Suppressor macrophage treated with lipopolysaccharide for 4 hours (primary cell): ENCODE results near the gene ZSCAN26.
"Not testable (repeated sequence)": the region's sequence is repeated elsewhere in the genome, so short reads cannot be mapped to it uniquely, and the experiment has no call there.

Experiments
- DNase-seq: peaks from one replicate; pipeline ENCODE4 v3.0.0-alpha.2; 2020

ZSCAN26 gene

DNA sequence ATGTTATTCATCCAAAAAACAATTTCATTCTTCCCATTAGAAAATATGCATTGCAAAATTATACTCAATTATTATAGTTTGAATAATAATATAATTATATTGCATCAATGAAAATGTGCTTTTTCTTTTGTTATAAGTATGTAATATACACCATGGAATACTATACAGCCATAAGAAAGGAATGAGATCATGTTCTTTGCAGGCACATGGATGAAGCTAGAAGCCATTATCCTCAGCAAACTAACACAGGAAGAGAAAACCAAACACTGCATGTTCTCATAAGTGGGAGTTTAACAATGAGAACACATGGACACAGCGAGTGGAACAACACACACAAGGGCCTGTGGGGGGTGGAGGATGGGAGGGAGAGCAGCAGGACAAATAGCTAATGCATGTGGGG lies 9.9 kb upstream of the ZSCAN26 start:
- DNase-seq: no peak

DNA sequence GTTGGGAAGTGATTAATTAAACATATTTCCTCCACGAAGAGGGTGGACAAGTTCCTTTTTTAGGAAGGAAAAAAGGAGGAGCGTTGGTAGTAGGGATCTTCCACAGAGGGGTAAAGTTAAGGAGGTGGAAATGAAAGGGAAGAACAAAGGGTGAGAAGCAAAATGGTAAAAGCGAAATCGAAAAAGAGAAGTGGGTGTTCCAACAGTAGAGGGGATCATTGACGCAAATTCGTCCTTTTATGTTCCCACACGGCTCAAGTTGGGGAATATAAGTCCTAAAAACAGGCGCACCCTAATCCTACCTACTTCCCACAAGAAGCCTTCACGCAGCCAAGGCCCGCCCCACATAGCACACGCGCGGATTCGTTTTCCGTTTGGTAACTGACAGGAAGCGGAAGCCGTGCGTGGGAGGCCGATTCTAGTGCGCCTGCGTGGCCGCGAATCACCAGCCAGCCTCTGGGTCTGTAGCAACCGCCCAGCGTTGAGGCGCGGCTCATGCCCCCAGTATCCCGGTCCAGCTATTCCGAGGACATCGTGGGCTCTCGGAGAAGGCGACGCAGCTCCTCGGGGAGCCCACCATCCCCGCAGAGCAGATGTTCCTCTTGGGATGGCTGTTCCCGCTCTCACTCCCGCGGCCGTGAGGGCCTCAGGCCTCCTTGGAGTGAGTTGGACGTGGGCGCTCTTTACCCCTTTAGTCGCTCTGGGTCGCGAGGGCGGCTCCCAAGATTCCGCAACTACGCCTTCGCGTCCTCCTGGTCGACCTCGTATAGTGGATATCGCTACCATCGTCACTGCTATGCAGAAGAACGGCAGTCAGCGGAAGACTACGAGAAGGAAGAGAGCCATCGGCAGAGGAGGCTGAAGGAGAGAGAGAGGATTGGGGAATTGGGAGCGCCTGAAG lies 7.8 kb upstream of the ZSCAN26 start, which contains the start of gene NKAPL:
Gene NKAPL (plus strand): TSS at position 421 of the 901 bp plus-strand sequence. CDS start 75 bp downstream, at position 496.
- DNase-seq: peak; percentile 85

- DNase-seq: no peak
Measured at GRCh38 chr6:28263922-28264321, 3.0 kb upstream of the ZSCAN26 start.

DNA sequence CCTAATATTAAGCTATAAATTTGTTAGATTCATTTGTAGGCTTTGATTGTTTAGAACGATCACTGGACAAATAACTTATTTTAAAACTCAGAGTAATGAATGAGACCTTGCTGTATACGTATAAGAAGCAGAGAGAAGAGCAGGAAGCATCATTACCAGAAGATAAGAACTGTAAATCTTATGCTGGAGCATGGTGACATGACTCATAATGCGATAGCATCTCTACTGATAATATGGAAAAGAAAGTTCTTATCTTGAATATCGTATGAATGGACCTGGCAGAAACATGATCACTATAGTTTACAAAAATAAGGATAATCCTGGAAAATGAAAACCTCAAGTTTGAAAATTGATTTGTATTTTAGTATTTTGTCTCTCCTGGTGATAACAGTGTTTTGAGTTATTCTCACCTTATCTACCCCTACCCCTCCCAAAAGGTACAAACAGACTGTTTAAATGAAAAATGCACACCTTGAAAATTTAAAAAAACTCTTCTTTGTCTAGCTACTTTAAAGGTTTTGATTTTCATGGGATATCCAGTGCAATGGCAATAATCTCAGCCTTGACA lies 2.0 kb upstream of the ZSCAN26 start:
- no peak for DNase-seq

DNA sequence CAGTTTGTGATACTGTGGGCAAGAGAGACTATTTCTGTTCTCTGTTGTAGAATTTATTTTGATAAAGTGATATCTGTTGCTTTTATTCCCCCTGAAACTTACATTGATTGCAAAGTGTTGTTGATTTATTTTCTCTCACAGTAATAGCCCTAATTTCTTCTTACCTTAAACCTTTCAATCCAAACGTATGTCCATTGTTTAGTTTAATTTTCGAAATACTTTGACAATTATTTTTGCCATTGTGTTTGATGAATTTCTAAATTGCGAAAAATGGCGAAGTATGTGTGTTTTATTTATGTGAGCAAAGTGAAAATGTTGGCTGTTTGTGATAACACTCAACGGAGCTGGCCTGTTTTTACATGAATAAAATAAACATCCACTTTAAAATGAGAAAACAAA lies 381 bp upstream of the ZSCAN26 start:
- no peak for DNase-seq

- DNase-seq: no peak
Measured at GRCh38 chr6:28267695-28268059, 734 bp downstream of the ZSCAN26 start.

DNA sequence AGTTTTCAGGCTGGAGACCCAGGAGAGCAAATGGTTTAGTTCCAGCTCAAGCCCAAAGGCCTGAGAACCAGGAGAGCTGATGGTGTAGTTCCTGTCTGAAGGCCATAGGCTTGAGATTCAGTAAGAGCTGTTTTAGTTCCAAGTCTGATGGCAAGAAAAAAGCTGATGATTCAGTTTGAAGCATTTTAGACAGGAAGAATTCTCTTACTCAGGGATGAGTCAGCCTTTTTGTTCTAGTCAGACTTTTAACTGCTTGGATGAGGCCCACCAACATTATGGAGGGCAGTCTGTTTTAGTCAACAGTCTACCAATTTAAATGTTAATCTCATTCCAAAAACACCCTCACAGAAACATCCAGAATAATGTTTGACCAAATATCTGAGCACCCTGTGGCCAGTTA lies 2.5 kb downstream of the ZSCAN26 start:
- DNase-seq: peak; percentile 58

DNA sequence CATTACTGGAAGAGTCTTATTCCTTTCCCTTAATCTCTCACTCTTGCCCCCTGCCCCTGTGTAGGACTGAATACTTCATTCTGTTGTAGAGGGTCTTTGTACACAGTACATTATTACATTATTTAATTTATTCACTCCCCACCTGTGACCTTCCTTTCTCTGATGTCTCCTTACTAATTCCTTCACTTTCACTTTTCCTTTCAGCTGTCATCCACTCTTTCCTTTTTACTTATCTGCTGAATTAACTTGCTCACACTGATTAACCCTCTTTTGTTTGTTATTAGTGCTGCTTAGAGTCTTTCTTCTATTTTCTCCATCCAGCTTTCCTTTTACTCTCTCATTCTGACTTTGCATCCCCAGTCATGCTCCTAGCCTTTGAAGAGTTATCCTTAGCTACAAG lies 7.9 kb downstream of the ZSCAN26 start:
- DNase-seq: no peak

DNA sequence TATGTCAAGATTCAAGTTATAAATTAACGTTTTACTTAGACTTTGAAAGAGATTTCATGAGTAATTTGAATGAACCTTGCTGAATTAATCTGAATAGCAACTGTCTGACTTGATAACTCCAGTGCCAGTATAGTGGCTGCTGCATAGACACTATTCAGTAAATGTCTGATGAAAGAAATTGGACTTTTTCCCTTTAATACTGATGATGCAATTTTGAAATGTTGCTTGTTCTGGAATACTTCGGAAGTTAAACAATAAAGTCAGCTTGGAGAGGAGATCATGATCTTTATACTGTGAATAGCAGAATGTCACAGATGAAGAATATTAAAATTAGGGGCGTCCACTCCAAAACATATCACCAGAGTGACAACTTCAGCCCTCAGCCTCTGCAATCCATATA lies 10.8 kb downstream of the ZSCAN26 start:
- DNase-seq: no peak

- no peak for DNase-seq
Measured at GRCh38 chr6:28280595-28281287, 13.8 kb downstream of the ZSCAN26 start.

DNA sequence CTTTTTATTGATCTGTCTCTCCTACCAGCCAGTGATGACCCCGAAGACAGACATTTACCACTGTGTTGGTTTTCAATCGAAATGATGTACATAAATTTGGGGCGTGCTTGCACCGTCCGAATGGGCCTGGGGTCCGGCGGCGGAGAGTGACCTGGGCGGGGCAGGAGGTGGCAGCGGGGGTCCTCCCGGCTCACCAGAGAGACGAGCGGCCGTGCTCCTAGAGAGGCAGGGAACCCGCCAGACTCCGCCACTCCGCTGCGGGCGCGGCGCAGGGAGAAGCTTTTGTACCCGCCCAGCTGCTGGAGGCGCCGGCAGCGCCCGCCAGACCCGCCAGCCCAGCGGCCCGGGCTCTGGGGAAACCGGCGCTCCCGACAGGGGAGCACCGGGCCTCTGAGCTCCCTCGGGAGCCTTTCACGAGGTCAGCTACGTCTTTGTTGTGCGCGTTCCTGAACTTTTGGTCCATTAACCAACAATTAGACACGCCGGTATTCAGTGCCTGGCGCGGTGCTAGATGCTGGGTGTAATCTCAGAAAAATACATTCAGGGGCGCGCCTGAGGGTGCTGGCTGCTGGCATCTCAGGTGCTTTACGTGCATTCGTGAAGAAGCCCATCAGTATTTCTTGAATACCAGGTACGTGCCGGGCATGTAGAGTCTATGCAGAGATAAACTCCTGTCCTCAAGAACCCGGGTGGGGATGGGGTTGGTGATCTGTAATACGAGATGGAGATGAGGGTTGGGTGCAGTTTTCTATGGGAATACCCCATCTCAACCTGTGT lies 14.5 kb downstream of the ZSCAN26 start, which contains the start of gene PGBD1:
Gene PGBD1 (plus strand): TSS at position 285 of the 777 bp plus-strand sequence. CDS start 2,242 bp downstream, outside the sequence.
- peak; percentile 55 for DNase-seq

- DNase-seq: no peak
Measured at GRCh38 chr6:28282926-28283325, 16.0 kb downstream of the ZSCAN26 start.

DNA sequence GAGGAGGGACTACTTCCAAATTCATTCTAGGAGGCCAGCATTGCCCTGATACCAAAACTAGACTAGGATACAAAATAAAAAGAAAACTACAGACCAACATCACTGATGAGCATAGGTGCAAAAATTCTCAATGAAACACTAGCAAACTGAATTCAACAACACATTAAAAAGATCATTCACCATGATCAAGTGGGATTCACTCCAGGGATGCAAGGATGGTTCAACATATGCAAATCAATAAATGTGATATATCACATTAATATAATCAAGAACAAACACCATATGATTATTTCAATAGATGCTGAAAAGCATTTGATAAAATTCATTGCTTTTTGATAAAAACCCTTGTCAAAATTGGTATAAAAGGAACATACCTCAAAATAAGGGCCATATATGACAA lies 24.6 kb downstream of the ZSCAN26 start:
- no peak for DNase-seq

GRCh38 chr6:28295326-28295725 lies 28.4 kb downstream of the ZSCAN26 start:
- no peak for DNase-seq

- no peak for DNase-seq
Measured at GRCh38 chr6:28296520-28297060, 29.6 kb downstream of the ZSCAN26 start.

GRCh38 chr6:28303570-28303969 lies 36.6 kb downstream of the ZSCAN26 start:
- no peak for DNase-seq

DNA sequence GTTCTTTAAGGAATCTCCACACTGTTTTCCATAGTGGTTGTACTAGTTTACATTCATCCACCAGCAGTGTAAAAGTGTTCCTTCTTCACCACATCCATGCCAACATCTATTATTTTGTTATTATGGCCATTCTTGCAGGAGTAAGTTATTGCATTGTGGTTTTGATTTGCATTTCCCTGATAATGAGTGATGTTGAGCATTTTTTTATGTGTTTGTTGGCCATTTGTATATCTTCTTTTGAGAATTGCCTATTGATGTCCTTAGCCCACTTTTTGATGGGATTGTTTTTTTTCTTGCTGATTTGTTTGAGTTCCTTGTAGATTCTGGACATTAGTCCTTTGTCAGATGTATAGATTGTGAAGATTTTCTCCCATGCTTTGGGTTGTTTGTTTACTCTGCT lies 39.4 kb downstream of the ZSCAN26 start:
- DNase-seq: not testable (repeated sequence)

- DNase-seq: no peak
Measured at GRCh38 chr6:28311139-28311823, 44.3 kb downstream of the ZSCAN26 start.

DNA sequence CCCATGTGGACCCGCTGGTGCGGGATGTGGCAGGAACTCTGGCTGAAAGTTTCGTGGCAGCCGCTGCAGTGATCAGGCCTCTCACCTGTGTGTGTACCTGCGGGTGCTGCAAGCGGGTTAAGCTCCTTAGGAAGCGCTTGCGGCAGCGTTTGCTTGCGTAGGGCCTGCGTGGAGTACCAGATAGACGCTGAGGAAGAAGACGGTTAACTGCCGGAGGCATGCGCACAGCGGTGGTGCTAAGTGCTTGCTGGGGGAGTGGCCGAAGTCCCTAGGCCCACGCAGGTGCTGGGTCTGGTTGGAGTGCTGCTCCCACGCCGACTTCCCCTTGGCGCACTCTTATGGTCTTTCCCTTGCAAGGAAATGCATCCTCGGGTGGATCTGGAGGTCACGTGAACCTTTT lies 46.0 kb downstream of the ZSCAN26 start:
- no peak for DNase-seq

GRCh38 chr6:28315628-28316027 lies 48.7 kb downstream of the ZSCAN26 start:
- DNase-seq: no peak

DNA sequence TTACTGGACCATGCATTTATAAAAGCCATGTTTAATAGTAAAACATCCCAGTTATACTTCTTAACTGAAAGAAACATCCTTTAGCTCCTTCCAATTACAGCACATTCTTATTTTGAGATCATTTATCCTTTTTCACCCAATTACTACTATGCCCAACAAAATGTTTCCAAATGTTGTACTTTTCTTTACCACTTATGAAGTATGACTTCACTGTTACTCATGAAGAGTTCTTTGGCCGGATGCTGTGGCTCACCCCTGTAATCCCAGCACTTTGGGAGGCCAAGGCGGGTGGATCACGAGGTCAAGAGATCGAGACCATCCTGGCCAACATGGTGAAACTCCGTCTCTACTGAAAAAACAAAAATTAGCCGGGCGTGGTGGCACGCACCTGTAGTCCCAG lies 50.9 kb downstream of the ZSCAN26 start:
- DNase-seq: not testable (repeated sequence)

DNA sequence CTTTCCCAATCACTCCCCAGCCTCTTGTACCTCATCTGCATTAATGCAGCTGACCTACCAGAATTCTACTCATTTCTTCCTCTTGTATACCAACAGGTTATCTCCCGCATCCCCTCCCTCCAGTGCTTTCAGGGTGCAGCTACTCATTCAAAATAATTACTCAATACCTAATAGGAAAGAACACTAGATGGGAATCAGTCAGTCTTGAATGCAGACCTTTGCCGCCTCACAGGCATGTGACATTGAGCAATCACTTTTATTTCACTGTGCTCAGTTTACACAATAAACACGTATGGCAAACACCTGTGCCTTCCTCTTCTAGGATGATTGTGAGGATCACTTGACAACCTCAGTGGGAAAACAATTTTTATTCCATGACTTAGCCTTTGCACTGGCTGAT lies 55.7 kb downstream of the ZSCAN26 start:
- DNase-seq: no peak
